GM18858 (cell line): ENCODE results near the gene ACAP2.
"Not testable (repeated sequence)": the region's sequence is repeated elsewhere in the genome, so short reads cannot be mapped to it uniquely, and the experiment has no call there.

ENCODE experiments used
- ATAC-seq: cut with Tn5 transposase; IDR thresholded peaks from one replicate; pipeline ENCODE4 v1.9.1; 2021; ENCODE audit not compliant: unreplicated experiment

The ACAP2 gene, protein sequence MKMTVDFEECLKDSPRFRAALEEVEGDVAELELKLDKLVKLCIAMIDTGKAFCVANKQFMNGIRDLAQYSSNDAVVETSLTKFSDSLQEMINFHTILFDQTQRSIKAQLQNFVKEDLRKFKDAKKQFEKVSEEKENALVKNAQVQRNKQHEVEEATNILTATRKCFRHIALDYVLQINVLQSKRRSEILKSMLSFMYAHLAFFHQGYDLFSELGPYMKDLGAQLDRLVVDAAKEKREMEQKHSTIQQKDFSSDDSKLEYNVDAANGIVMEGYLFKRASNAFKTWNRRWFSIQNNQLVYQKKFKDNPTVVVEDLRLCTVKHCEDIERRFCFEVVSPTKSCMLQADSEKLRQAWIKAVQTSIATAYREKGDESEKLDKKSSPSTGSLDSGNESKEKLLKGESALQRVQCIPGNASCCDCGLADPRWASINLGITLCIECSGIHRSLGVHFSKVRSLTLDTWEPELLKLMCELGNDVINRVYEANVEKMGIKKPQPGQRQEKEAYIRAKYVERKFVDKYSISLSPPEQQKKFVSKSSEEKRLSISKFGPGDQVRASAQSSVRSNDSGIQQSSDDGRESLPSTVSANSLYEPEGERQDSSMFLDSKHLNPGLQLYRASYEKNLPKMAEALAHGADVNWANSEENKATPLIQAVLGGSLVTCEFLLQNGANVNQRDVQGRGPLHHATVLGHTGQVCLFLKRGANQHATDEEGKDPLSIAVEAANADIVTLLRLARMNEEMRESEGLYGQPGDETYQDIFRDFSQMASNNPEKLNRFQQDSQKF

DNA sequence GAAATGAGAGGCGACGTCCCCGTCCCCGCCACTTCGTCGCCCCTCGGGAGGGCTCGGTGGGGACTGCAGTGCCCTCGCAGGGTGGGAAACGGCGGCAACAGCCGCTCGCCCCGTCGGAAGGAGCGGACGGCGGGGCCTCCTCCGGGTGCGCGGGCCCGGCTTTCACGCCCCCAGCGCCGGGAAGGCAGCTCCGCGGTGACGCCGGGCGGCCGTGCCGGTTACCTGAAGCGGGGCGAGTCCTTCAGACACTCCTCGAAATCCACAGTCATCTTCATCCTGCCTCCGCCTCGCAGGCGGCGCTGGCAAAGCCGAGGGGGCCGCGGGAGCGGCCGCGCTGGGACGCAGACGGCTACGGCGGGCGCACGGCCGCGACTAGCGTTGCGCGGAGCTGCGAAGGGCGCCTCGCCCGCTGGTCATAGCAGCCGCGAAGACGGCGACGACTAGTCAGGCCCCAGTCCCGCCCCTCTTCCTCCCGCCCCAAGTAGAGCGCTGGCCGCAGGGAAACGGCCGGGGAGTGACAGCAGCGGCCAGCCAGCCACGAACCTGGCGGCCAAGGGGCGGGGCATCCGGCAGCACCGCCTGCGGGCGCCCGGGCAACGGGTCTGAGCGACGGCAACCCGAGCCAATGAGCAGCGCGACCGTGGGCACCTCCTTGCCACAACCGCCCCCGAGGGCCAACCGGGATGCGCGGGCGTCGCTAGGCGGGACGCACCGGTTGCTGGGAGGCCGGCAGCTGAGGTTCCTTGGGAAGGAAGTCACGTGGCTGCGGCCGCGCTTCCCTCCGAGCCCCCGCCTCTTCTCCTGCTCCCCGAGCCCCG, at the start of gene ACAP2:
ACAP2 (minus strand) TSS at position 448 of the 818 bp plus-strand sequence; CDS start at position 275, 173 bp downstream.
- ATAC-seq = peak; percentile 83

- ATAC-seq = no peak
These were observed 32.8 kb upstream of the ACAP2 start for GRCh38 chr3:195475614-195476013.

GRCh38 chr3:195475116-195475515, 32.3 kb upstream of the ACAP2 start:
- ATAC-seq = not testable (repeated sequence)

DNA sequence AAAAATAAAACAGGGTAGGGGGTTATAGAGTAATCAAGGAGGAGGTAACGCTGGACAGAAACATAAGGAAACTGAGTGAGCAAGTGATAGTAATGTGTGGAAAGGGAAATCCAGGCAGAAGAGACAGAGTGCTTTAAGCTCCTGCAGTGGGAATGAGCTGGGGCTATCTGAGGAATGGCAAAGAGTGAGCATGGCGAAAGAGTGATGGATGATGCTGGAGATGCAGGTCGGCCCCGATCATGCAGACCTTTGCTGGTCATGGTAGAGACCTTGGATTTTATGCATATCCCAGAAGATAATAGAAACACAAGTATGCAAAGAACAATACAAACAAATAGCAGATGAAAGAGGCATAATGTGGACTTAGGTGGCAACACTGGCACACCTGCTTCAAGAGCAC, 26.0 kb upstream of the ACAP2 start:
- no peak for ATAC-seq

GRCh38 chr3:195468391-195468776, 25.6 kb upstream of the ACAP2 start:
- no peak for ATAC-seq

DNA sequence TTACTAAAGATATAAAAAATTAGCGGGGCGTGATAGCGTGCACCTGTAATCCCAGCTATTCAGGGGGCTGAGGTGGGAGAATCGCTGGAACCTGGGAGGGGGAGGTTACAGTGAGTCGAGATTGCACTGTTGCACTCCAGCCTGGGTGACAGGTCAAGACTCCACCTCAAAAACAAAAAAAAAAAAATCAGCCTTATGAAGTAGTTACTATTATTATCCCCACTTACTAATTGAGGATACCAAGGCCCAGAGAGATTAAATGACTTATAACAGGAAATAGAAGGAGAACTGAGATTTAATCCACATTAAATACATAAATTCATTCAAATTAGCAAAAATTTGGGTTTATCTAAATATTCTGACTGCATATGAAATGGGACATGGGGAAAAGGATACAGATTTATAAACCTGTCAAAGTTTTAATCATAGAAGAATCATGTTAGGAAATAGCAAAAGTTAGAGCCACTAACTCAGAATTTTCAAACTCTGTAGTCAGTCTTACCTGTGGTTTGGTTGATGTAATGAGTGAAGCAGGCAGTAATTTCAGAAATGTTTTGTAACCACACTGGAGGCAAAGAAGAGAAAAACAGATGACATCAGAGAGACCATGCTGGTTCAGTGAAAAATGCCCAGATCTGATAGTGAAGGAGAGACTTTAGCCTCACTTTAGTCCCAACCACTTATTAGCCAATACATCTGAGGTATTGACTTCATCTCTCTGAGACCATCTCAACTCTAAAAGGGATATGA, 25.0 kb upstream of the ACAP2 start:
- ATAC-seq = no peak

- ATAC-seq = no peak
These were observed 23.4 kb upstream of the ACAP2 start for GRCh38 chr3:195466251-195466650.

GRCh38 chr3:195462922-195463321, 20.1 kb upstream of the ACAP2 start:
- ATAC-seq = not testable (repeated sequence)

GRCh38 chr3:195462308-195462610, 19.4 kb upstream of the ACAP2 start:
- ATAC-seq = no peak

DNA sequence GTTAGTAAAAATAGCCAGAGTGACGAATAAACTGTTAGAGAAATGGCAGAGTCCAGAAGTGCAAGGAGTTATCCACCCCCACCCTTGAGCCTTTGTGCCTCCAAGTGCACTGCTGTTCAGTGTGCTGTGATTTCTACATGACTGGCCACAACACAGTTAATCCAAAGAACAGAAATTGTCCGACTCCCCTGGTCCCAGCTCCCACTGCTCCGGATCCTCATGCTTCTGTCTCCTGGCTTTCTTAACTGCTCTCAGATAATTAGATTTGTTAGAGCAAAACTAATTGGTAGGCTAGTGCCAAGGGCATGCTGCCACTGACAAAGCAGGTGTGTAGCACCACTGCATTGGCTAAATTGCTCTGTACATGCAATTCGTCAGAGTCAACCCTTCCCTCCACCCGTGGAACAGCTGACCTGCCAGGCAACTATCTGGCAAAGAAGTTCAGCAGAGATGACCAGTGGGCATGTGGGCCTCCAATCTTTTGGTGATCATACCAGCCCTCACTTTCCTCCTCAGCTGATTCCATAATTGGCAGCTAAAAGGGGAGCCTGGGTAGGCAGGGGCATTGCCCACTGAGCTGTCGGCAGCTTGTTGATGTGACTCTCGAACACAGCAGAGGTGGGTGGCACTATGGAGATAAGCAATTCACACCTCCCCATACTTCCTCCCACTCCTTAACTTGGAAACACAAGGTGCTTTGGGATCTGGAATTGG, 18.9 kb upstream of the ACAP2 start:
- no peak for ATAC-seq

- ATAC-seq = no peak
These were observed 17.4 kb upstream of the ACAP2 start for GRCh38 chr3:195460091-195460713.

DNA sequence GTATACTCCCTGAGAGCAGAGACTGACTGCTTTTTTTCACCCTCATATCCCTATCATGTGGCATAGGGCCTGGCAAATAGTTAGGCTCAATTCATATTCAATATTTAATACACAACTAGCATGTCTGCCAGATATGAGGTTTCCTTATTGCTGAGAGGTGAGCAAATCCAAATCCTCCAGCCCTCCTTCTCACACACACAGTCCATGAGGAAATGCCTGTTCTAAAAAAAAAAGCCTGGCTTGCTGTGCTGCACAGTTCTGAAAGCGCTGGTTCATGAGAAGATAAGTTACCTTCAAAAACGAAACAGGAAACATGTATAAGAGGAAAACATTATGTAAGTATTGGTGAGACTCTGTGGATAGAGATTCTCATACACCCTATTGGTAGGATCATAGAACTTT, 15.5 kb upstream of the ACAP2 start:
- ATAC-seq = peak; percentile 71

DNA sequence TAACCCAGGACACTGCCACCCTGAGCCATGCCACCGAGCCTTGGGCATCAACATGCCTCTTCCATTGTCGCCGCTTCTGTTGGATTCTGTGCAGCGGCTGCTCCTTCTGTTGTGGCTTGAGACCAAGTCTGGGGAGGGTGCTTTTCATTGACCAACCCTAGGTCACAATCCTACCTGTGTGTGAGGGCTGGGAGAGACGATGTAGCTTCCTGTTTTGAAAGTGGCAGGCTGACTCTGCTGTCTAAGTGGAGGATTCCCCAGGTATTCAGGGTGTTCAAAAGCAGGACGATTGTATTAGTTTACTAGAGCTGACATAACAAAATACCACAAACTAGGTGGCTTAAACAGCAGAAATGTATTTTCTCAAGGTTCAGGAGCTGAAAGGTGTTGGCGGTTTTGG, 13.0 kb upstream of the ACAP2 start:
- ATAC-seq = no peak

- no peak for ATAC-seq
These were observed 10.4 kb upstream of the ACAP2 start for GRCh38 chr3:195453236-195453635.

DNA sequence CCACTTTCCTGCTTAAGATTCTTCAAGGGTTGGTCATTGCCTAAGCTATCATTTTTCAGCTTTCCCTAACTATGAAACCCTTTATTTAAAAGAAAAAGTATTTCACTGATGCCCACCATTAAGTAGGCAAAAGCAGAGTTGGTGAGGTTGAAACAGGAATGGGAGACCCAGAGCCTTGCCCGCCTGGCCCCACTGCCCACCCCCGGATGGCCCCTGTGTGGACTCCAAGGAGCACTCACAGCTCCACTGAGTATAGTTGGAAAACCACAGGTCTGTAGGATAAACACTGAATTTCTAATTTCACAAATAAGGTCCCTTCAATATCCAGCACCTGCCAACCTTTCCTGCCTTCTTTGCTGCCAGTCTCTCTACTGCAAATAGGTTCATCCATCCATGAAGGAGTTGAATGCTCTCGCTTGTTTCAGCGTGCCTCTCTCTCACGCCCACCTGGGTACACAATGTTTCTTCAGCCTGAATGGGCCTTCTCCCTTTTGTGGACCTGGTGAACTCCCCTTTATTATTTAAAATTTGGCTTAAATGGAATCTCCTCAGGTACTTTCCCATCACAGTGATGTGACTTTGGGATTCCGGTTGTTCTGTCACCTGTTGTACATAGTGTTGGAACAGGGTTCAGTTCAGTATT, 8.7 kb upstream of the ACAP2 start:
- no peak for ATAC-seq

GRCh38 chr3:195450731-195451229, 8.0 kb upstream of the ACAP2 start:
- ATAC-seq = no peak

DNA sequence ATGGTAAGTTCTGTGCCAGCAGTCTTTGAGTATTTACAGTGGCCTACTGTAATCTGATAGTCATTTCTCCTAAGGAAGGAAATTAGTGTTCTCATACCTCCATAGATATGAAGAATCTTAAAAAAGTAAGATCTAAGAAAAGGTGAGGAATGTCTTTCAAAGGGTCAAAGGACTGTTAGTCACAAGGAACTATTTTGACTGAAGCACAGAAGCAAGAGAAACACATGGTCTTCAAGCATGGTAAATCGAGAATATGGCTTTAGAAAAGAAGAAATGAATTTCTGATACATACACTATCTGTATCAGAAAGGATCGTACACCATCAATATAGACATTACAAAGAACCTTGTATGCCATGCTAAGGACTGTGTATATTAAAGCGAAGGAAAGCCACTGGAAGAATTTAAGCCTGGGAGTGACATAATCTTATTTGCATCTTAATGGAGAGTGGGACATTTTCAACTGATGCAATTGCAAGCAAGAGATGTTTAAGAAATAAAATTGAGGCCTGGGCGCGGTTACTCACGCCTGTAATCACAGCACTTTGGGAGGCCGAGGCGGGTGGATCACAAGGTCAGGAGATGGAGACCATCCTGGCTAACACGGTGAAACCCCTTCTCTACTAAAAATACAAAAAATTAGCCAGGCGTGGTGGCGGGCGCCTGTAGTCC, 5.5 kb upstream of the ACAP2 start:
- no peak for ATAC-seq

DNA sequence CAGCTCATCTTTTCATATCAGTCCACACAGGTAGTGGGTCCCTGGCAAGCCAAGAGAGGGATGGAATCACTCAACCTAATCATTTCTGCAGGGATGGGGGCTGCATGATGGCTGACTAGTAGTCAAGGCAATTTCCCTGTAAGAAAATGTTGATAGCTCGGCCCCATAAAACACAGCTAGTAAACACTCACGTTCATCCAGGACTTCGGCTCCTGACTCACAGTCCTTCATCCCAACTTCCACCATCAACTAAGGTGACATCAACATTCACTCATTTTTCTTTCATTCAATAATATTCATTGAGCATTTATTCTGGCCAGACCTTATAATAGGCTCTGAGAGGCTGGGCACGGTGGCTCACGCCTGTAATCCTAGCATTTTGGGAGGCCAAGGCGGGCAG, 4.4 kb upstream of the ACAP2 start:
- ATAC-seq = no peak

- no peak for ATAC-seq
These were observed 3.5 kb upstream of the ACAP2 start for GRCh38 chr3:195446359-195446758.
